ENCODE results near the gene MAGEB17. TPM values are rescaled to one million over a fixed set of nuclear protein-coding genes. Genes with fewer than 3 reads are reported as not detected.
"Not testable (repeated sequence)": the region's sequence is repeated elsewhere in the genome, so short reads cannot be mapped to it uniquely, and the experiment has no call there.

Gene MAGEB17
- total RNA-seq, 1 experiment from 2014 or later: not detected

DNA sequence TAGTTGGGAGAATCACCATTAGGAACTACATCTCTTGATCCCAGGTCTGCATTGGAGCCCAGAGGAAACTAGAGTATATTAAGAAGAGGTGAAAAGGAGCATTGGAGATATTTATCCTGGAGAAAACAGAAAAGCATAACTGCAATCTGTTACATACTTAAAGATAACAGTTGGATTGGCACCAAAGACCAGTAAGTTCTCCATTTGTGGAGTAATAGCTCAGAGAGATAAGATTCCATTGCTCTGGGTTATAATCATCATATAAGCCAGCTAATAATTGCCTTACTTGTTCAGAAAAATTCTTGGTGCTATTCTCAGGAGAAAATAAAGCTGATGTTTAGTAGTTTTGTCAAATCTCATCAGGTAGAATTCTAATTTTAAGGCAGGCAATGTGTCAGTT, 23.3 kb upstream of the MAGEB17 start:
- intact Hi-C loops (cut with micrococcal nuclease; ENCODE audit: unreplicated experiment): no loop called here
- no peak for DNase-seq (ENCODE audit: low spot score)
- no peaks in the 10 kb centered on the region for H3K4me1 ChIP-seq (ENCODE audit: insufficient read depth, low read length, poor library complexity, severe bottlenecking)
- H3K36me3 ChIP-seq (ENCODE audit: insufficient read depth, low read length, poor library complexity, severe bottlenecking): no peaks in the 10 kb centered on the region
- H3K9me3 ChIP-seq (ENCODE audit: low read depth, low read length, poor library complexity, severe bottlenecking): no peaks in the 10 kb centered on the region
- no peak overlapping the region for H3K4me3 ChIP-seq (ENCODE audit: low read depth, low read length, poor library complexity, severe bottlenecking)
- H3K27me3 ChIP-seq (replicated peaks; ENCODE audit: insufficient read depth, low read depth, low read length, poor library complexity): peaks cover 18% of the 10 kb centered on the region
- ChIA-PET CTCF (no interaction called here), POLR2A (ENCODE audit: low non-redundant PET) (no interaction called here)
- no peak overlapping the region for H3K27ac ChIP-seq (ENCODE audit: low read depth, low read length, poor library complexity, severe bottlenecking)
- TF ChIP-seq EZH2 (IDR thresholded peaks at IDR 0.05; ENCODE audit: borderline replicate concordance, low read depth, low read length, poor library complexity, severe bottlenecking): no peak
- TF ChIP-seq, protein P1, sequence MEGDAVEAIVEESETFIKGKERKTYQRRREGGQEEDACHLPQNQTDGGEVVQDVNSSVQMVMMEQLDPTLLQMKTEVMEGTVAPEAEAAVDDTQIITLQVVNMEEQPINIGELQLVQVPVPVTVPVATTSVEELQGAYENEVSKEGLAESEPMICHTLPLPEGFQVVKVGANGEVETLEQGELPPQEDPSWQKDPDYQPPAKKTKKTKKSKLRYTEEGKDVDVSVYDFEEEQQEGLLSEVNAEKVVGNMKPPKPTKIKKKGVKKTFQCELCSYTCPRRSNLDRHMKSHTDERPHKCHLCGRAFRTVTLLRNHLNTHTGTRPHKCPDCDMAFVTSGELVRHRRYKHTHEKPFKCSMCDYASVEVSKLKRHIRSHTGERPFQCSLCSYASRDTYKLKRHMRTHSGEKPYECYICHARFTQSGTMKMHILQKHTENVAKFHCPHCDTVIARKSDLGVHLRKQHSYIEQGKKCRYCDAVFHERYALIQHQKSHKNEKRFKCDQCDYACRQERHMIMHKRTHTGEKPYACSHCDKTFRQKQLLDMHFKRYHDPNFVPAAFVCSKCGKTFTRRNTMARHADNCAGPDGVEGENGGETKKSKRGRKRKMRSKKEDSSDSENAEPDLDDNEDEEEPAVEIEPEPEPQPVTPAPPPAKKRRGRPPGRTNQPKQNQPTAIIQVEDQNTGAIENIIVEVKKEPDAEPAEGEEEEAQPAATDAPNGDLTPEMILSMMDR (conservative IDR thresholded peaks at IDR 0.05; ENCODE audit: low read depth, low read length): no peak
- BruUV-seq (replicated peaks): no TSS peak

DNA sequence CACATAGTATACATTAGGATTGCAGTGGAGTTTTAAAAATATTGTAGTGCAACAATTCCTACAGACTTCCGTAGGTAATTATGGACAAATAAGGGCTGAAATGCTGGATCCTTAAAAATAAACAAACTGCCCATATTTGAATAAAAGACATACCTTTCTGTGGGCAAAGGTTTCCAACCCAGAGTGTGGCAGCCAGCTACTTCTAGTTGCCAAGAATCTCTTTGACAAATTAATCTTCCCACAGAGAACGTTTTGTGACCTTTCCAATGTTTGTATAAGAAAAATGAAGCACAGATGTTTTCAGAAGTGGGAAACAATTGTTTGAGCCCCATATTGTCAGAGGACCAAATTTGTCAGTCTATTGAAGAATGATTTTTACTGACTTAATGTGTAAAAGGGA, 22.9 kb upstream of the MAGEB17 start:
- no peaks in the 10 kb centered on the region for H3K36me3 ChIP-seq (ENCODE audit: insufficient read depth, low read length, poor library complexity, severe bottlenecking)

DNA sequence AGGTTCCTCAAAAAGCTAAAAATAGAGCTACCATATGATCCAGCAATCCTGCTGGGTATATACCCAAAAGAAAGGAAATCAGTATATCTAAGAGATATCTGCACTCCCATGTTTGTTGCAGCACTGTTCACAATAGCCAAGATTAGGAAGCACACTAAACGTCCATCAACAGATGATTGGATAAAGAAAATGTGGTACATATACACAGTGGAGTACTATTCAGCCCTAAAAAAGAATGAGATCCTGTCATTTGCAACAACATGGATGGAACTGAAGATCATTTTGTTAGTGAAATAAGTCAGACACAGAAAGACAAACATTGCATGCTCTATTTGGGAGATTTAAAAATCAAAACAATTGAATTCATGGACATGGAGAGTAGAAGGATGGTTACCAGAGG, 22.2 kb upstream of the MAGEB17 start:
- H3K27ac ChIP-seq (ENCODE audit: low read depth, low read length, poor library complexity, severe bottlenecking); DNase-seq (ENCODE audit: low spot score); CTCF ChIA-PET; intact Hi-C loops (cut with micrococcal nuclease; ENCODE audit: unreplicated experiment); H3K9me3 ChIP-seq (ENCODE audit: low read depth, low read length, poor library complexity, severe bottlenecking); H3K4me1 ChIP-seq (ENCODE audit: insufficient read depth, low read length, poor library complexity, severe bottlenecking); H3K36me3 ChIP-seq (ENCODE audit: insufficient read depth, low read length, poor library complexity, severe bottlenecking); H3K4me3 ChIP-seq (ENCODE audit: low read depth, low read length, poor library complexity, severe bottlenecking); POLR2A ChIA-PET (ENCODE audit: low non-redundant PET); BruUV-seq (replicated peaks): not testable (repeated sequence)
- H3K27me3 ChIP-seq (replicated peaks; ENCODE audit: insufficient read depth, low read depth, low read length, poor library complexity): peaks cover 18% of the 10 kb centered on the region

More for the DNA sequence above, 22.9 kb upstream of the MAGEB17 start:
- intact Hi-C loops (cut with micrococcal nuclease; ENCODE audit: unreplicated experiment): no loop called here
- TF ChIP-seq, protein P1 (conservative IDR thresholded peaks at IDR 0.05; ENCODE audit: low read depth, low read length): no peak
- no peak for TF ChIP-seq EZH2 (IDR thresholded peaks at IDR 0.05; ENCODE audit: borderline replicate concordance, low read depth, low read length, poor library complexity, severe bottlenecking)
- CTCF ChIA-PET: no interaction called here
- Histone ChIP-seq H3K9me3 (ENCODE audit: low read depth, low read length, poor library complexity, severe bottlenecking) (no peaks in the 10 kb centered on the region), H3K4me1 (ENCODE audit: insufficient read depth, low read length, poor library complexity, severe bottlenecking) (no peaks in the 10 kb centered on the region), H3K4me3 (ENCODE audit: low read depth, low read length, poor library complexity, severe bottlenecking) (no peak overlapping the region), H3K27ac (ENCODE audit: low read depth, low read length, poor library complexity, severe bottlenecking) (no peak overlapping the region), H3K27me3 (replicated peaks; ENCODE audit: insufficient read depth, low read depth, low read length, poor library complexity) (peaks cover 18% of the 10 kb centered on the region)
- POLR2A ChIA-PET (ENCODE audit: low non-redundant PET): no interaction called here
- no peak for DNase-seq (ENCODE audit: low spot score)
- BruUV-seq (replicated peaks): no TSS peak

DNA sequence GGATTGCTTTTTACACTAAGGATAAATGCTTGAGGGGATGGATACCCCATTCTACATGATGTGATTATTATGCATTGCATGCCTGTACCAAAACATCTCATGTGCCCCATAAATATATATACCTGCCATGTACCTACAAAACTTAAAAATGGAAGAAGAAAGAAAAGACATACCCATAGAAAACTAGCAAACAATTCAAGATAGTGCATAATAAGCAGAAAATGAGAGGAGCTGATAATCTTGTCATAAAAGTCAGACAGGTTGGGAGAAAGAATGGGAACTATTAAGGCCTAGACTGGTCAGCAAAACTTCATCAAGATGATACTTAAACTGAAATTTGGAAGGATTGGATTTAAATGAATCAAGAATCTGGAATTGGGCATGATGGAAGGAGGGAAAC, 21.6 kb upstream of the MAGEB17 start:
- H3K9me3 ChIP-seq (ENCODE audit: low read depth, low read length, poor library complexity, severe bottlenecking): no peaks in the 10 kb centered on the region
- H3K4me3 ChIP-seq (ENCODE audit: low read depth, low read length, poor library complexity, severe bottlenecking): no peak overlapping the region
- H3K27ac ChIP-seq (ENCODE audit: low read depth, low read length, poor library complexity, severe bottlenecking): no peak overlapping the region
- TF ChIP-seq, protein P1 (conservative IDR thresholded peaks at IDR 0.05; ENCODE audit: low read depth, low read length): no peak
- no peak for TF ChIP-seq EZH2 (IDR thresholded peaks at IDR 0.05; ENCODE audit: borderline replicate concordance, low read depth, low read length, poor library complexity, severe bottlenecking)
- no TSS peak for BruUV-seq (replicated peaks)
- intact Hi-C loops (cut with micrococcal nuclease; ENCODE audit: unreplicated experiment): no loop called here
- H3K36me3 ChIP-seq (ENCODE audit: insufficient read depth, low read length, poor library complexity, severe bottlenecking): no peaks in the 10 kb centered on the region
- DNase-seq (ENCODE audit: low spot score): no peak
- peaks cover 18% of the 10 kb centered on the region for H3K27me3 ChIP-seq (replicated peaks; ENCODE audit: insufficient read depth, low read depth, low read length, poor library complexity)
- no peaks in the 10 kb centered on the region for H3K4me1 ChIP-seq (ENCODE audit: insufficient read depth, low read length, poor library complexity, severe bottlenecking)
- ChIA-PET POLR2A (ENCODE audit: low non-redundant PET) (no interaction called here), CTCF (interaction anchor here (0.5 kb wide), 1 partner anchor 66 kb away, joined by 5 read pairs; no protein-coding TSS in a partner anchor)

Measured in A673 (cell line).